Colonic mucosa (tissue), 4 donors: Measurements from ENCODE around the gene UNC5A. TPM values are rescaled to one million over a fixed set of nuclear protein-coding genes. Genes with fewer than 3 reads are reported as not detected.

ENCODE experiments used
- DNase-seq: peaks from one replicate; pipeline ENCODE4 v3.0.0-alpha.2; 2020
- H3K27ac ChIP-seq: fragments of 200-600 bp; one replicate; pipeline ENCODE4 v1.8.0; 2021
- H3K27me3 ChIP-seq: fragments of 200-600 bp; one replicate; pipeline ENCODE4 v1.8.0; 2021
- H3K36me3 ChIP-seq: fragments of 200-600 bp; one replicate; pipeline ENCODE4 v1.8.0; 2021
- H3K4me1 ChIP-seq: fragments of 200-600 bp; one replicate; pipeline ENCODE4 v1.8.0; 2021; ENCODE audit warnings: mild to moderate bottlenecking
- H3K4me3 ChIP-seq: fragments of 200-600 bp; one replicate; pipeline ENCODE4 v1.8.0; 2021
- H3K9ac ChIP-seq, 2 donors: one replicate each; pipeline ENCODE4 v1.7.0; 2013; ENCODE audit warnings: control low read depth in 2 of 2, low read depth in 2 of 2, low read length in 2 of 2
- H3K9me3 ChIP-seq: fragments of 200-600 bp; one replicate; pipeline ENCODE4 v1.8.0; 2021
- CTCF ChIP-seq: fragments of 200-600 bp; IDR thresholded peaks from one replicate; pipeline ENCODE4 v1.8.0; 2022; ENCODE audit warnings: antibody characterized with exemption, mild to moderate bottlenecking
- intact Hi-C: fragments of 100-400 bp; cut with DNase I; formaldehyde crosslinking; loops from one replicate; pipeline ENCODE4 v1.14.1; 2022
- total RNA-seq, 2 donors: library from RNA; stranded (reverse); fragmentation: NEBNext Ultra II Directional in 1 of 2; extraction: Animal tissue kit (Norgen Biotek cat#: 25700) in 1 of 2; gene quantifications; one replicate each; pipeline ENCODE4 v1.2.1, GENCODE V29; 2021
- donor health status: healthy.
- donor health status: DM: no; HTN: no; CAD: no.
- donor health status: DM: no; HTN: no; CAD: no.

The UNC5A gene
- total RNA-seq, 2 donors from 2014 or later, result not detected

DNA sequence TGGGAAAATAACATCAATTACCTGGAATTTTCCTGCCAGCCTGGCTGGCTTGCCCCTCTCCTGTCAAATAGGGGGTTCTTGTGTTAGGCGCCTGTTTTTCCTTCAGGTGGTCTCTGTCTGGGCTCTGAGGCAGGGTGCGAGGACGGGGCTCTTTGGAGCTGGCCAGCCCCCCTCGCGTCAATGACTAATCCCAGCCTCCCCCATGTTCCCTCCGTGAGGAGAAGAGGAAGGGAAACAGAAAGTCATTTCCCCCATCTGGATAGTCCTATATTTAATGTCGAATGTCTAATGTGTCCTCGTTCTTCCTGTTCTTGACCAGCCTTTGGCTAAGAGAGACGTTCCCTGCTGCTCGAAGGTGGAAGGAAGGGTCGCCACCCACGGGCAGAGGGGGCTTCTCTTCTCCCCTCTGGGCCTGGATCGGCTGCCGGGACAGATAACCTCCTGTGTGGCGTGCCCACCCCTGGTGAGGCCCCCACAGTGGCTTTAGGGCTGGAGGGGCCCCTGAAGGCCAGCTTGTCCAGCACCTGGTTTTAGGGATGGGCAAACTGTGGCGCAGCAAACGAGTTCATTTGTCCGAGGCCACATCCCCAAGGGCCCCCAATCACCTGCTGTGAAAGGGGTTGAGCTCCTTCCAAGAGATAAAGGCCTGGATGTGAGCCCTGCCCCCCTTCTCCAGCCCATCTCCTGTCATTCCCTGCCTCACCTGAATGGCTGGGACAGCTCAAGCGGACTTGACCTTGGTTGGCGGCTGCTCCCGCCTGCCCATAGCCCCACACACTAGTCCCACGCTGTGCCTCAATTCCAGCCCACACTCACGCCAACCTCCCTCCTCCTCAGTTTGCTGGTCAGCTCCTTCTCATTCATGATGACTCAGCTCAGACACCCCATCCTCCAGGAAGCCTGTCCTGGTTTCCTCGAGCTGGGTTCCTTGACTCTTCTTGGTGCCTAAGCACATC lies 35.9 kb upstream of the UNC5A start:
- Histone ChIP-seq H3K36me3 (no peaks in the 10 kb centered on the region), H3K9ac (no peak overlapping the region), H3K27me3 (no peaks in the 10 kb centered on the region), H3K27ac (no peak overlapping the region), H3K9me3 (no peaks in the 10 kb centered on the region), H3K4me3 (no peak overlapping the region), H3K4me1 (no peaks in the 10 kb centered on the region)
- intact Hi-C loops, result no loop called here
- TF ChIP-seq CTCF, result no peak
- no peak for DNase-seq

DNA sequence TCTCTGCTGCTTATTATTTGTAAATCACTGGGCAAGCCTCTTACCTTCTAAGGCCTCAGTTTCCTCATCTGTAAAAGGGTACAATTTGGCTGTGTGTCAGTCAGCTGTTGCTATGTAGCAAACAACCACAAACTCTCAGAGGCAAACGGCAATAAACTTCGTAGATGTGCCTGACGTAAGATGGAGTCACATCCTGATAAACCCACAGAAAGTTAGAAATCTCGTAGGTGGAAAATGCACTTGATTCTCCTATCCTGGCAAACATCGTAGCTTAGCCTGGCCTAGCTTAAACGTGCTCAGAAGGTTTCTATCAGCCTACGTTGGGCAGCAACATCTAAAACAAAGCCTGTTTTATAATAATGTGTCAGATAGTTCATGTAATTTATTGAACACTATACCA lies 35.0 kb upstream of the UNC5A start:
- no peak for TF ChIP-seq CTCF
- H3K9ac ChIP-seq, result no peak overlapping the region
- H3K27me3 ChIP-seq, result no peaks in the 10 kb centered on the region
- no peaks in the 10 kb centered on the region for H3K36me3 ChIP-seq
- no peaks in the 10 kb centered on the region for H3K4me1 ChIP-seq
- no peaks in the 10 kb centered on the region for H3K9me3 ChIP-seq
- no peak overlapping the region for H3K27ac ChIP-seq
- DNase-seq, result no peak
- no peak overlapping the region for H3K4me3 ChIP-seq
- intact Hi-C loops, result no loop called here

DNA sequence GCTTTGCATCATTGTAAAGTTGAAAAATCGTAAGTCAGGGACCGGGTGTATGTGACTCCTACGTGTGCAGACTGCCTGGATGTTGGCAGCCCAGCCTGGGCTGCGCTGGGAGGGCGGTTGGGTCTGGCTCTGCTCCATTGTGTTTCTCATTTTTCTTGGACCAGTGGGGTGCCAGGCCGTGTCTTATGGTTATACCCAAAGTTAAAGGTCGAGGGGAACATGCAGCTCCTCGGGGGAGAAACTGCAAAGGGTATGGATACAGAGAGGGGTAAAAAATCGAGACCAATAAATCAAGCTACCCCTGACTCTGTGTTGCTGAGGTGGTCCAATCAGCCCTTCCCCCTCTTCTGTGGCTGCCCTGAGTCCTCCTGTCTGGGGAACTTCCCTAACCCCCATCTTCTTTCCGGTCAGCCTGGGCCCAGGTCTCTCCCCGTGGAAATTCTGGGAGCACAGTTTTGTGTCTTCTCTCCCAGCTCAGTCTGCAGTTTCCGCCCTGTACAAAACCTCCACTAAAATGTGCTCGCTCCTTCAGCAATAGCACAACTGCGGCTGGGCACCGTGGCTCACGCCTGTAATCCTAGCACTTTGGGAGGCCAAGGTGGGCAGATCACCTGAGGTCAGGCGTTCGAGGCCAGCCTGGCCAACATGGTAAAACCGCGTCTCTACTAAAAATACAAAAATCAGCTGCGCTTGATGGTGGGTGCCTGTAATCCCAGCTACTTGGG lies 34.1 kb upstream of the UNC5A start:
- no peak for TF ChIP-seq CTCF
- no peak overlapping the region for H3K27ac ChIP-seq
- H3K9me3 ChIP-seq, result no peaks in the 10 kb centered on the region
- intact Hi-C loops, result no loop called here
- H3K27me3 ChIP-seq, result no peaks in the 10 kb centered on the region
- H3K36me3 ChIP-seq, result no peaks in the 10 kb centered on the region
- no peak overlapping the region for H3K4me3 ChIP-seq
- DNase-seq, result peak; percentile 12
- no peaks in the 10 kb centered on the region for H3K4me1 ChIP-seq
- no peak overlapping the region for H3K9ac ChIP-seq

DNA sequence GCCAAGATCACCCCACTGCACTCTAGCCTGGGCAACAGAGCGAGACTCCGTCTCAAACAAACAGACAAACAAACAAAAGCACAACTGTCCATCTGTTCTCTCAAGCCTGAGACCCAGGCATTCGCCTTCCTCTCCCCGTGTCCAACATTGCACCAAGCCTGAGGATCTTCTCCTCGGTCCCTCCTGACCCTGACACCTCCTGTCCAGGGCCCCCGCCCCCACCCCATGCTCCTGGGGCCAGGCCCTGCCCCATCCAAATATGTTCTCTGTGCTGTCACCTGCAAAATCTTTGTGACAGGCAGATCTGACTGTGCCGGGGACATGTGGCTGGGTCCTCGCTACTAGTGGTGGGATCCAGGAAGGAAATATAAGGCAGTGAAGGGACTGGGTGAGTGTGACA lies 33.4 kb upstream of the UNC5A start:
- no peaks in the 10 kb centered on the region for H3K36me3 ChIP-seq
- DNase-seq, result no peak
- no peak overlapping the region for H3K9ac ChIP-seq
- H3K4me1 ChIP-seq, result no peaks in the 10 kb centered on the region
- no peak overlapping the region for H3K4me3 ChIP-seq
- H3K27me3 ChIP-seq, result no peaks in the 10 kb centered on the region
- no peak overlapping the region for H3K27ac ChIP-seq
- no peak for TF ChIP-seq CTCF
- no peaks in the 10 kb centered on the region for H3K9me3 ChIP-seq
- intact Hi-C loops, result no loop called here

GRCh38 chr5:176778921-176779465 lies 31.4 kb upstream of the UNC5A start:
- H3K27me3 ChIP-seq, result no peaks in the 10 kb centered on the region
- H3K9me3 ChIP-seq, result no peaks in the 10 kb centered on the region
- intact Hi-C loops, result no loop called here
- DNase-seq, result no peak
- no peak overlapping the region for H3K4me3 ChIP-seq
- no peak overlapping the region for H3K9ac ChIP-seq
- no peaks in the 10 kb centered on the region for H3K36me3 ChIP-seq
- H3K4me1 ChIP-seq, result no peaks in the 10 kb centered on the region
- no peak for TF ChIP-seq CTCF
- H3K27ac ChIP-seq, result no peak overlapping the region
